GM12891 (cell line): Measurements from ENCODE around the gene BCO1.

Experiments
- DNase-seq: peaks from one replicate; pipeline ENCODE4 v3.0.0; 2011; ENCODE audit warnings: low spot score; ENCODE audit not compliant: insufficient read length
- FAIRE-seq: peaks from 2 replicates; lab custom pipeline; 2011; peaks lifted over from hg19 to GRCh38; lab: Jason Lieb, UNC
- PAX5 ChIP-seq: IDR thresholded peaks from 2 replicates; pipeline ENCODE4 v1.6.1; 2011; ENCODE audit warnings: low read length, moderate library complexity, mild to moderate bottlenecking; ENCODE audit not compliant: insufficient read depth, severe bottlenecking
- POLR2A ChIP-seq: IDR thresholded peaks from 2 replicates; pipeline ENCODE4 v1.6.1; 2011; ENCODE audit warnings: low read depth, low read length, control low read depth
- POLR2AphosphoS5 ChIP-seq: IDR thresholded peaks from 2 replicates; pipeline ENCODE4 v1.6.1; 2011; ENCODE audit warnings: low read depth, low read length, control low read depth
- POU2F2 ChIP-seq: IDR thresholded peaks from 2 replicates; pipeline ENCODE4 v1.6.1; 2011; ENCODE audit warnings: low read depth, mild to moderate bottlenecking, control low read depth, low read length, moderate library complexity
- SPI1 ChIP-seq: IDR thresholded peaks from 2 replicates; pipeline ENCODE4 v1.6.1; 2011; ENCODE audit warnings: low read depth, low read length, control low read depth
- TAF1 ChIP-seq: IDR thresholded peaks from 2 replicates; pipeline ENCODE4 v1.6.1; 2011; ENCODE audit warnings: low read depth, low read length, control low read depth

BCO1 gene

GRCh38 chr16:81313701-81314602 lies 75.5 kb downstream of the BCO1 start:
- no peak for FAIRE-seq
- DNase-seq = no peak

GRCh38 chr16:81314603-81315270 lies 76.2 kb downstream of the BCO1 start, which contains the start of gene GAN:
Gene GAN (plus strand): TSS chr16:81314962. CDS start chr16:81315114, 152 bp downstream.
- TF ChIP-seq PAX5 = no peak
- TF ChIP-seq POLR2A = peak; percentile 78
- 0 out of 2 replicates have a peak, but pooled peaks have one; percentile 8 for TF ChIP-seq SPI1
- peak; percentile 61; the same call in 1 of the 2 replicates for TF ChIP-seq TAF1
- peak; percentile 78 for TF ChIP-seq POLR2AphosphoS5
- TF ChIP-seq POU2F2 = peak; percentile 21; the same call in 1 of the 2 replicates
- peak; percentile 93 for FAIRE-seq

More at GRCh38 chr16:81313701-81314602, 75.5 kb downstream of the BCO1 start:
- TF ChIP-seq POLR2A = no peak
- no peak for TF ChIP-seq POU2F2
- TF ChIP-seq SPI1 = no peak
- no peak for TF ChIP-seq POLR2AphosphoS5
- no peak for TF ChIP-seq PAX5
- TF ChIP-seq TAF1 = no peak

GRCh38 chr16:81315271-81316175 lies 77.0 kb downstream of the BCO1 start:
- FAIRE-seq (peak; percentile 55), DNase-seq (peak; percentile 33)
- TF ChIP-seq POU2F2 (no peak), POLR2A (no peak), POLR2AphosphoS5 (no peak), TAF1 (no peak), SPI1 (no peak), PAX5 (no peak)

More at GRCh38 chr16:81314603-81315270, 76.2 kb downstream of the BCO1 start, which contains the start of gene GAN:
- DNase-seq = peak; percentile 81

GRCh38 chr16:81316176-81316496 lies 77.6 kb downstream of the BCO1 start:
- TF ChIP-seq SPI1 = no peak
- no peak for TF ChIP-seq POLR2AphosphoS5
- TF ChIP-seq POLR2A = no peak
- no peak for TF ChIP-seq PAX5
- TF ChIP-seq TAF1 = no peak
- no peak for TF ChIP-seq POU2F2
- FAIRE-seq = no peak
- DNase-seq = no peak

- no peak for FAIRE-seq
- no peak for TF ChIP-seq SPI1
- no peak for TF ChIP-seq POLR2A
- no peak for TF ChIP-seq POLR2AphosphoS5
- TF ChIP-seq TAF1 = no peak
- TF ChIP-seq POU2F2 = no peak
- no peak for TF ChIP-seq PAX5
- no peak for DNase-seq
These were observed 80.2 kb downstream of the BCO1 start for GRCh38 chr16:81318711-81319110.

GRCh38 chr16:81319221-81319912 lies 80.9 kb downstream of the BCO1 start:
- no peak for FAIRE-seq
- TF ChIP-seq POU2F2 (no peak), PAX5 (no peak), POLR2AphosphoS5 (no peak), POLR2A (no peak)
- no peak for DNase-seq

GRCh38 chr16:81321039-81321438 lies 82.5 kb downstream of the BCO1 start:
- no peak for FAIRE-seq
- no peak for DNase-seq
- TF ChIP-seq TAF1 = no peak

GRCh38 chr16:81321536-81321935 lies 83.0 kb downstream of the BCO1 start:
- DNase-seq (no peak), FAIRE-seq (no peak)
- TF ChIP-seq TAF1 = no peak
- no peak for TF ChIP-seq PAX5
- TF ChIP-seq POLR2AphosphoS5 = no peak
- TF ChIP-seq SPI1 = no peak
- no peak for TF ChIP-seq POLR2A
- no peak for TF ChIP-seq POU2F2
